Measurements from ENCODE around the gene SGF29.

GRCh38 chr16:28528463-28528867, 25.3 kb upstream of the SGF29 start:
- TF ChIP-seq, protein P1, sequence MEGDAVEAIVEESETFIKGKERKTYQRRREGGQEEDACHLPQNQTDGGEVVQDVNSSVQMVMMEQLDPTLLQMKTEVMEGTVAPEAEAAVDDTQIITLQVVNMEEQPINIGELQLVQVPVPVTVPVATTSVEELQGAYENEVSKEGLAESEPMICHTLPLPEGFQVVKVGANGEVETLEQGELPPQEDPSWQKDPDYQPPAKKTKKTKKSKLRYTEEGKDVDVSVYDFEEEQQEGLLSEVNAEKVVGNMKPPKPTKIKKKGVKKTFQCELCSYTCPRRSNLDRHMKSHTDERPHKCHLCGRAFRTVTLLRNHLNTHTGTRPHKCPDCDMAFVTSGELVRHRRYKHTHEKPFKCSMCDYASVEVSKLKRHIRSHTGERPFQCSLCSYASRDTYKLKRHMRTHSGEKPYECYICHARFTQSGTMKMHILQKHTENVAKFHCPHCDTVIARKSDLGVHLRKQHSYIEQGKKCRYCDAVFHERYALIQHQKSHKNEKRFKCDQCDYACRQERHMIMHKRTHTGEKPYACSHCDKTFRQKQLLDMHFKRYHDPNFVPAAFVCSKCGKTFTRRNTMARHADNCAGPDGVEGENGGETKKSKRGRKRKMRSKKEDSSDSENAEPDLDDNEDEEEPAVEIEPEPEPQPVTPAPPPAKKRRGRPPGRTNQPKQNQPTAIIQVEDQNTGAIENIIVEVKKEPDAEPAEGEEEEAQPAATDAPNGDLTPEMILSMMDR (IDR thresholded peaks at IDR 0.05), result no peak
- no peak for TF ChIP-seq POLR2A (IDR thresholded peaks at IDR 0.05)

All from breast epithelium (tissue), 3 donors.